ENCODE data around the gene GHR.

The GHR gene

GRCh38 chr5:42518595-42519221, 95.5 kb downstream of the GHR start:
- DNase-seq: no peak

GRCh38 chr5:42520203-42520602, 97.0 kb downstream of the GHR start:
- DNase-seq: no peak

GRCh38 chr5:42520957-42521356, 97.7 kb downstream of the GHR start:
- DNase-seq: no peak

- DNase-seq: no peak
Measured at GRCh38 chr5:42521406-42521805, 98.2 kb downstream of the GHR start.

GRCh38 chr5:42522783-42523182, 99.5 kb downstream of the GHR start:
- DNase-seq: no peak

- DNase-seq: no peak
Measured at GRCh38 chr5:42526179-42526578, 102.9 kb downstream of the GHR start.

GRCh38 chr5:42531611-42532010, 108.4 kb downstream of the GHR start:
- DNase-seq: no peak

GRCh38 chr5:42542106-42542505, 118.9 kb downstream of the GHR start:
- DNase-seq: no peak

- DNase-seq: no peak
Measured at GRCh38 chr5:42543774-42544173, 120.5 kb downstream of the GHR start.

GRCh38 chr5:42545038-42545437, 121.8 kb downstream of the GHR start:
- DNase-seq: no peak

GRCh38 chr5:42547141-42547540, 123.9 kb downstream of the GHR start:
- DNase-seq: no peak

- DNase-seq: no peak
Measured at GRCh38 chr5:42547894-42548293, 124.7 kb downstream of the GHR start.

GRCh38 chr5:42552597-42552996, 129.4 kb downstream of the GHR start:
- no peak for DNase-seq

GRCh38 chr5:42553461-42553860, 130.2 kb downstream of the GHR start:
- DNase-seq: no peak

GRCh38 chr5:42555010-42555409, 131.8 kb downstream of the GHR start:
- no peak for DNase-seq

GRCh38 chr5:42555797-42556196, 132.6 kb downstream of the GHR start:
- DNase-seq: no peak

- DNase-seq: no peak
Measured at GRCh38 chr5:42557689-42558088, 134.4 kb downstream of the GHR start.

- DNase-seq: no peak
Measured at GRCh38 chr5:42561656-42562055, 138.4 kb downstream of the GHR start.

GRCh38 chr5:42564689-42565356, 141.6 kb downstream of the GHR start:
- no peak for DNase-seq

- no peak for DNase-seq
Measured at GRCh38 chr5:42566652-42567295, 143.5 kb downstream of the GHR start.

- no peak for DNase-seq
Measured at GRCh38 chr5:42569325-42569724, 146.1 kb downstream of the GHR start.

GRCh38 chr5:42569953-42570548, 146.8 kb downstream of the GHR start:
- DNase-seq: no peak

GRCh38 chr5:42570966-42571960, 148.0 kb downstream of the GHR start:
- no peak for DNase-seq

All from NCI-H1105 (cell line).